DOHH2 (cell line): ENCODE data around the gene BMP2.

Source experiments
- H3F3A ChIP-seq: fragments of 200-600 bp; sonication (generic), shearing (Covaris generic); 2 replicates; pipeline ENCODE4 v1.6.0; 2016; ENCODE audit warnings: antibody characterized with exemption, mild to moderate bottlenecking; ENCODE audit not compliant: control insufficient read depth, insufficient read depth
- H3K27ac ChIP-seq: fragments of 200-600 bp; sonication (generic); 2 replicates; pipeline ENCODE4 v1.5.1; 2014; ENCODE audit warnings: low read depth, mild to moderate bottlenecking, low read length, moderate library complexity
- H3K27me3 ChIP-seq: fragments of 200-600 bp; sonication (generic); 2 replicates; pipeline ENCODE4 v1.6.1; 2014; ENCODE audit warnings: mild to moderate bottlenecking, low read length, mixed read lengths; ENCODE audit not compliant: control insufficient read depth
- H3K36me3 ChIP-seq: fragments of 200-600 bp; sonication (generic); 2 replicates; pipeline ENCODE4 v1.6.1; 2014; ENCODE audit warnings: mild to moderate bottlenecking, low read length, moderate library complexity, mixed read lengths; ENCODE audit not compliant: control insufficient read depth
- H3K4me1 ChIP-seq: fragments of 200-600 bp; sonication (generic); 2 replicates; pipeline ENCODE4 v1.6.1; 2014; ENCODE audit warnings: mild to moderate bottlenecking, low read length, mixed read lengths; ENCODE audit not compliant: control insufficient read depth
- H3K4me2 ChIP-seq: fragments of 200-600 bp; sonication (generic); 2 replicates; pipeline ENCODE4 v1.6.0; 2014; ENCODE audit warnings: mild to moderate bottlenecking, low read length, moderate library complexity
- H3K4me3 ChIP-seq: fragments of 200-600 bp; sonication (generic); 2 replicates; pipeline ENCODE4 v1.5.1; 2014; ENCODE audit warnings: mild to moderate bottlenecking, low read length, mixed read lengths
- H3K79me2 ChIP-seq: fragments of 200-600 bp; sonication (generic); 2 replicates; pipeline ENCODE4 v1.6.1; 2014; ENCODE audit warnings: mild to moderate bottlenecking, low read length, mixed read lengths; ENCODE audit not compliant: control insufficient read depth
- H3K9me2 ChIP-seq: fragments of 200-600 bp; sonication (generic); replicated peaks from 2 replicates; pipeline ENCODE4 v1.6.1; 2014; ENCODE audit warnings: mild to moderate bottlenecking, low read length, mixed read lengths; ENCODE audit not compliant: control insufficient read depth
- H3K9me3 ChIP-seq: fragments of 200-600 bp; sonication (generic); 2 replicates; pipeline ENCODE4 v1.6.1; 2014; ENCODE audit warnings: antibody characterized with exemption, low read length, mixed read lengths; ENCODE audit not compliant: control insufficient read depth, insufficient read depth
- H4K20me1 ChIP-seq: fragments of 200-600 bp; sonication (generic); 2 replicates; pipeline ENCODE4 v1.6.0; 2014; ENCODE audit warnings: low read depth, mild to moderate bottlenecking, antibody characterized with exemption, low read length, moderate library complexity; ENCODE audit not compliant: control insufficient read depth, insufficient read depth
- CTCF ChIP-seq: fragments of 200-600 bp; sonication (generic); IDR thresholded peaks from one replicate; pipeline ENCODE4 v1.5.1; 2014; ENCODE audit warnings: antibody characterized with exemption, mild to moderate bottlenecking, low read depth, low read length; ENCODE audit not compliant: poor library complexity, severe bottlenecking
- EZH2phosphoT487 ChIP-seq: fragments of 200-600 bp; sonication (generic); IDR thresholded peaks from 2 replicates; pipeline ENCODE4 v1.6.1; 2017; ENCODE audit warnings: borderline replicate concordance, mild to moderate bottlenecking, antibody characterized with exemption, low read length, moderate library complexity, mixed read lengths

BMP2 gene

DNA sequence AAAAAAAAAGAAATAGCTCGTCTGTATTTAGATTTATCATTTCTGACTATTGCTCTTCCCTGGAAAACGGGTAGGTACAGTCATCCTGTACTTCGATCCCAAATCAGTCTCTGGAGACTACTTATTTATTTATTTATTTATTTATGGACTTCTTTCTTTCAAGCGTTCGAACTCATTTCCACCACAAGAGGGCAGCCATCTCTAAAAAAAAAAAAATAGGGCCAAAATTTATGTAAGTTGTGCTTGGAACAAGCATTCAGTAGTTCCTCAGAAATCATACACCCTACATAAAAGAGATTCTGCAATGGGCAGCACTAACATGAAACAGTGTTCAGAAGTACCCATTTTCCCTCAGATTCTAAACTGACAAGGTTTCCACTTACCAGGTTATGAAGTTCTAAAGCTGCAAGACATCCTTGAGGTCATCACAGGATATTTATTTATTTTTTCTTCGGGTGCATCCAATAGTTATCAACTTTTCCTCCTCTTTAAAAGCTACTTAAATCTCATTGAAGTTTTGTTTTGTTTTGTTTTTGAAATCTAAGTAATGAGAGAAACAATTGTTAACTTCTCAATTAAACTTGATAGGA lies 1.9 kb upstream of the BMP2 start:
- H3K4me1 ChIP-seq, result no peaks in the 10 kb centered on the region
- peaks cover 4% of the 10 kb centered on the region; the same call in 1 of the 2 replicates for H3F3A ChIP-seq
- H3K9me2 ChIP-seq, result no peaks in the 10 kb centered on the region
- 0 out of 2 replicates have a peak, but pooled peaks cover 4% of the 10 kb centered on the region for H3K27me3 ChIP-seq
- H3K4me2 ChIP-seq, result no peak overlapping the region
- H3K79me2 ChIP-seq, result no peaks in the 10 kb centered on the region
- no peaks in the 10 kb centered on the region for H4K20me1 ChIP-seq
- TF ChIP-seq CTCF (peak; percentile 18), EZH2phosphoT487 (no peak)
- H3K4me3 ChIP-seq, result no peak overlapping the region
- no peaks in the 10 kb centered on the region for H3K36me3 ChIP-seq
- no peak overlapping the region for H3K27ac ChIP-seq
- no peaks in the 10 kb centered on the region for H3K9me3 ChIP-seq

DNA sequence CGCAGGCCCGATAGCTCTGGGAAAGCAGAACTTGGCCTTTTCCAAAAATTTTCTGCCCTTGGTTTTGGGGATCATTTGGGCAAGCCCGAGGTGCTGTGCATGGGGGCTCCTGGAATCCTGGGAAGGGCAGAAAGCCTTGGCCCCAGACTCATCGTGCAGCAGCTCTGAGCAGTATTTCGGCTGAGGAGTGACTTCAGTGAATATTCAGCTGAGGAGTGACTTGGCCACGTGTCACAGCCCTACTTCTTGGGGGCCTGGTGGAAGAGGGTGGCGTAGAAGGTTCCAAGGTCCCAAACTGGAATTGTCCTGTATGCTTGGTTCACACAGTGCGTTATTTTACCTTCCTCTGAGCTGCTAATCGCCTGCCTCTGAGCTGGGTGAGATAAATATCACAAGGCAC lies 1.1 kb upstream of the BMP2 start:
- Histone ChIP-seq H3K4me3 (no peak overlapping the region), H3K9me3 (no peaks in the 10 kb centered on the region), H3K79me2 (no peaks in the 10 kb centered on the region), H3K9me2 (no peaks in the 10 kb centered on the region), H3K27me3 (0 out of 2 replicates have a peak, but pooled peaks cover 4% of the 10 kb centered on the region), H3K4me2 (no peak overlapping the region), H3K27ac (no peak overlapping the region), H3K36me3 (no peaks in the 10 kb centered on the region), H3F3A (peaks cover 4% of the 10 kb centered on the region; the same call in 1 of the 2 replicates), H3K4me1 (no peaks in the 10 kb centered on the region), H4K20me1 (no peaks in the 10 kb centered on the region)
- TF ChIP-seq CTCF (no peak), EZH2phosphoT487 (no peak)

GRCh38 chr20:6767126-6767535 lies 355 bp upstream of the BMP2 start:
- Histone ChIP-seq H3K36me3 (no peaks in the 10 kb centered on the region), H3F3A (peaks cover 4% of the 10 kb centered on the region; the same call in 1 of the 2 replicates), H3K9me2 (no peaks in the 10 kb centered on the region), H3K9me3 (no peaks in the 10 kb centered on the region), H3K79me2 (no peaks in the 10 kb centered on the region), H3K4me1 (no peaks in the 10 kb centered on the region), H3K4me3 (peak overlapping the region; percentile 38; the same call in 1 of the 2 replicates), H3K27me3 (0 out of 2 replicates have a peak, but pooled peaks cover 4% of the 10 kb centered on the region), H3K27ac (no peak overlapping the region), H3K4me2 (peak overlapping the region; percentile 24; the same call in 1 of the 2 replicates), H4K20me1 (no peaks in the 10 kb centered on the region)
- TF ChIP-seq CTCF, result no peak
- no peak for TF ChIP-seq EZH2phosphoT487
